ENCODE results near the gene UACA. TPM values are rescaled to one million over a fixed set of nuclear protein-coding genes. Genes with fewer than 3 reads are reported as not detected.

Gene UACA
- total RNA-seq, 1 donor from 2014 or later: 39.9 TPM

DNA sequence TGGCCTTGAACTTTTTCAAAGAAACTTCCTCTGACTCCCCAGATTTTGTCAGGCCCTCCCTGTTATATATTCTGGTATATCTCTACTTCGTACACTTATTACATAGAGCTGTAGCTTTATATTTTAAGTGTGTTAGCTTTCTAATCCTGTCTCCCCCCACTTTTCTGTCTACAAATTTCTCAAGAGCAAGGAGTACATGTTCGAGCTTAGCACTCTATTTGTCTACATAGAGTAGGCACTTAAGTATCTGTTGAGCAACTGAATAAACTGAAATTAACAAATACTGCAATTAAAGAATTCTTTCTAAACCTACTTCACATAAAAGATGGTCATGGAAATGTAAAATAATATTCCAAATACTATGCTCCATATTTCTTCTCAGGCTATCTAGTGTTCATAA, 39.4 kb downstream of the UACA start:
- H3K4me3 ChIP-seq: no peak overlapping the region
- DNase-seq (no peak), ATAC-seq (no peak)
- TF ChIP-seq, protein P1, sequence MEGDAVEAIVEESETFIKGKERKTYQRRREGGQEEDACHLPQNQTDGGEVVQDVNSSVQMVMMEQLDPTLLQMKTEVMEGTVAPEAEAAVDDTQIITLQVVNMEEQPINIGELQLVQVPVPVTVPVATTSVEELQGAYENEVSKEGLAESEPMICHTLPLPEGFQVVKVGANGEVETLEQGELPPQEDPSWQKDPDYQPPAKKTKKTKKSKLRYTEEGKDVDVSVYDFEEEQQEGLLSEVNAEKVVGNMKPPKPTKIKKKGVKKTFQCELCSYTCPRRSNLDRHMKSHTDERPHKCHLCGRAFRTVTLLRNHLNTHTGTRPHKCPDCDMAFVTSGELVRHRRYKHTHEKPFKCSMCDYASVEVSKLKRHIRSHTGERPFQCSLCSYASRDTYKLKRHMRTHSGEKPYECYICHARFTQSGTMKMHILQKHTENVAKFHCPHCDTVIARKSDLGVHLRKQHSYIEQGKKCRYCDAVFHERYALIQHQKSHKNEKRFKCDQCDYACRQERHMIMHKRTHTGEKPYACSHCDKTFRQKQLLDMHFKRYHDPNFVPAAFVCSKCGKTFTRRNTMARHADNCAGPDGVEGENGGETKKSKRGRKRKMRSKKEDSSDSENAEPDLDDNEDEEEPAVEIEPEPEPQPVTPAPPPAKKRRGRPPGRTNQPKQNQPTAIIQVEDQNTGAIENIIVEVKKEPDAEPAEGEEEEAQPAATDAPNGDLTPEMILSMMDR (IDR thresholded peaks at IDR 0.05): no peak
- no peak overlapping the region for H3K27ac ChIP-seq
- H3K36me3 ChIP-seq: no peaks in the 10 kb centered on the region
- no peaks in the 10 kb centered on the region for H3K9me3 ChIP-seq
- intact Hi-C loops (cut with DNase I): no loop called here
- H3K4me1 ChIP-seq: peaks cover 8% of the 10 kb centered on the region
- H3K27me3 ChIP-seq: peaks cover 14% of the 10 kb centered on the region

DNA sequence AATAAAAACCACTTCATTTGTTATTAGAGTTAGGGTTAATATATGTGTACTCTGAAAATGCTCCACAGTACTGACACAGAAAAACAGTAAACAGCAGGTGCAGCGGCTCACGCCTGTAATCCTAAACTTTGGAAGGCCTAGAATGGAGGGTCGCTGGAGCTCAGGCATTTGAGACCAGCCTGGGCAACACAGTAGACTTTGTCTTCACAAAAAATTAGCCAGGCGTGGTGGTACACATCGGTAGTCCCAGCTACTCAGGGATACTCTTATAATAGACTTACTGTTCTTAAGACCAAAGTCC, 40.3 kb downstream of the UACA start:
- Histone ChIP-seq H3K36me3 (no peaks in the 10 kb centered on the region), H3K27me3 (peaks cover 7% of the 10 kb centered on the region), H3K9me3 (no peaks in the 10 kb centered on the region), H3K27ac (no peak overlapping the region), H3K4me1 (peaks cover 8% of the 10 kb centered on the region), H3K4me3 (no peak overlapping the region)
- DNase-seq (no peak), ATAC-seq (no peak)
- TF ChIP-seq, protein P1 (IDR thresholded peaks at IDR 0.05): no peak
- intact Hi-C loops (cut with DNase I): no loop called here

DNA sequence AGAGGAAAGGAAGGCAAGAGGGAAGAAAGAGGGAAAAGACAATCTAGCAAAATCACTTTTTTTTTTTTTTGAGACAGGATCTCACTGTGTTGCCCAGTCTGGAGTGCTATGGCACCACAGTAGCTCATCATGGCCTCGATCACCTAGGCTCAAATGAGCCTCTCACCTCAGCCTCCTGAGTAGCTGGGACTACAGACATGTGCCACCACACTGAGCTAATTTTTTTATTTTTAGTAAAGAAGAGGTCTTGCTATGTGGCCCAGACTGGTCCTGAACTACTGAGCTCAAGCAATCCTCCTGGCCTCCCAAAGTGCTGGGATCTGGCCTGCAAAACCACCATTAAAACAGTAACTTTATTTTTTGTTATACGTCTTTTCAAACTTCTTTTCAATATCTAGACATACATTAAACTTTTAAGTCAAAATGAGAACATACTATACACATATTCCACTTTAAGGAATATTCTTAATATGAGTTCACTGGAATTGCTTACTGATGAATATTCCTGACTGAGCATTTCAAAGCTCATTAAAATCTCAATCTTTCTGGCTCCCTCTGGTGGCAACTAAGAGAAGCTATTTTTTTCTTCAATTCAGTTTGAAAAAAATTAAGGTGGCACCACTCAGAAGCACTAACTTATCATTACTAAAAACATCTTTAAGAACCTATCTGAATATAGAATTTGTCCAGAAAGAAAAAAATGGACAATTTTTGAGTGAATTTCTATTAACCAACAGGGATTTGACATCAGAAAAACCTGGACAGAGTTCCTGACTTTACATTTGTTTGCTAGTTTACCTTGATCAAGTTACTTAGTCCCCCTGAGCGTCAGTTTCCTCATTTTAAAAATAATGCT, 40.9 kb downstream of the UACA start:
- no peak overlapping the region for H3K27ac ChIP-seq
- H3K4me3 ChIP-seq: no peak overlapping the region
- H3K4me1 ChIP-seq: peaks cover 8% of the 10 kb centered on the region
- intact Hi-C loops (cut with DNase I): no loop called here
- ATAC-seq: peak; percentile 35
- TF ChIP-seq, protein P1 (IDR thresholded peaks at IDR 0.05): peak; percentile 84
- H3K27me3 ChIP-seq: peaks cover 1% of the 10 kb centered on the region
- no peak for DNase-seq
- no peaks in the 10 kb centered on the region for H3K9me3 ChIP-seq
- no peaks in the 10 kb centered on the region for H3K36me3 ChIP-seq

DNA sequence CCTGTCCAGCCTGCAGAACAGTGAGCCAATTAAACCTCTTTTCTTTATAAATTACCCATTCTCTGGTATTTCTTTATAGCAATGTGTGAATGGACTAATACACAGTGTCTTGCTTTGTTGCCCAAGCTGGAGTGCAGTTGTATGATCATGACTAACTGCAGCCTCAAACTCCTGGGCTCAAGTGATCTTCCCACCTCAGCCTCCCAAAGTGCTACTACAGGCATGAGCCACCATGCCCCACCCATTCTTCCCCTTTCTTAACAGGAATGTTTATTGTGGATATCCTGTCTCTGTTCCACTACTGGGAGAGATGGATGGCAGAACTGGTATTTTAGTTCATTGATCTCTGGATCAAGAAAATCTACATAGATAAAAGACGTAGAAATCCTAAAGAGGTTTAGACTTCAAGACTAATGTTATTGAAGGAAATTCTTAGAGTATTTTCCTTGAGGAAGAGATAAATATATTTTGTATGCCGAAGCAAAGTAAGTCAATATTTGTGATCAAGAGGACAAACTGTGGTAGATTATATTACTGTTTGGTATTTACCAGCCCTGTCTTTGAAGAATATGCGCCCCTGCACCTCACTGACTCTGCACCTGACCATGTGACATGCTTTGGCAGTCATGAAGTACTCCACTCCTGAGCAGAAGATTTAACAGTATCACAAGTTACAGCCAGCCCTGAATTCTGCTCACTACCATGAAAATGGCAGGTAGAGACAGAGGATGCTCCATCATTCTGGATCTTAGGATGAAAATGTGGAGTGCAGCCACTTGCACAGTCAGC, 42.9 kb downstream of the UACA start:
- H3K9me3 ChIP-seq: no peaks in the 10 kb centered on the region
- H3K4me1 ChIP-seq: peaks cover 12% of the 10 kb centered on the region
- no peak for DNase-seq
- TF ChIP-seq, protein P1 (IDR thresholded peaks at IDR 0.05): no peak
- H3K36me3 ChIP-seq: no peaks in the 10 kb centered on the region
- H3K4me3 ChIP-seq: no peak overlapping the region
- no peak overlapping the region for H3K27ac ChIP-seq
- no peaks in the 10 kb centered on the region for H3K27me3 ChIP-seq
- no peak for ATAC-seq
- intact Hi-C loops (cut with DNase I): no loop called here

DNA sequence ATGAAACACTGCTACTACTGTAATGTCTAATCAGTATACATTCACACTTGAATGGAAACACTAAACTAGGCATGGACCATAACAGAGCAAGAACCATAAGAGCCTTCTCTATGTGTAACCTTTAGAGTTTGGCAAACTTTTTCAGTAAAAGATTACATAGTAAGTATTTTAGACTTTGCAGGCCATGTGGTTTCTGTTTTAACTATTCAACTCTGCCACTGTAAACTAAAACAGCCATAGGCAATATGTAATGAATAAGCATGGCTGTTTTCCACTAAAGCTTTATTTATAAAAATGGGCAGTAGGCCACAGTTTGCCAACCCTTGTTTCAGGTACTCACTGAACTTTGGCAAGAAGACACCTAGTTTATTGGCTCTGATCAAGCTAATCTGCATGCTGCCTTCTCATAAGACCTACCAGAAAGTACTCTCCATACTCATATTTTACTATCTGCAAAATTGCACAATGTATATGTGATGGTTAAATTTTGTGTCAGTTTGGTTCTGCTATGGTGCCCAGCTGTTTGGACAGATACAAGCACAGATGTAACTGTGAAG, 46.0 kb downstream of the UACA start:
- TF ChIP-seq, protein P1 (IDR thresholded peaks at IDR 0.05): no peak
- DNase-seq: no peak
- peaks cover 4% of the 10 kb centered on the region for H3K27me3 ChIP-seq
- H3K36me3 ChIP-seq: no peaks in the 10 kb centered on the region
- intact Hi-C loops (cut with DNase I): no loop called here
- no peak overlapping the region for H3K4me3 ChIP-seq
- no peak overlapping the region for H3K27ac ChIP-seq
- H3K4me1 ChIP-seq: peaks cover 23% of the 10 kb centered on the region
- no peak for ATAC-seq
- H3K9me3 ChIP-seq: no peaks in the 10 kb centered on the region

All from upper lobe of right lung (tissue), 1 donor.